ENCODE measurements around the gene GAS6.
A peak's percentile ranks its signal among the peaks of the same experiment; 100 is the strongest.
"Not testable (repeated sequence)": the region's sequence is repeated elsewhere in the genome, so short reads cannot be mapped to it uniquely, and the experiment has no call there.

Gene GAS6

DNA sequence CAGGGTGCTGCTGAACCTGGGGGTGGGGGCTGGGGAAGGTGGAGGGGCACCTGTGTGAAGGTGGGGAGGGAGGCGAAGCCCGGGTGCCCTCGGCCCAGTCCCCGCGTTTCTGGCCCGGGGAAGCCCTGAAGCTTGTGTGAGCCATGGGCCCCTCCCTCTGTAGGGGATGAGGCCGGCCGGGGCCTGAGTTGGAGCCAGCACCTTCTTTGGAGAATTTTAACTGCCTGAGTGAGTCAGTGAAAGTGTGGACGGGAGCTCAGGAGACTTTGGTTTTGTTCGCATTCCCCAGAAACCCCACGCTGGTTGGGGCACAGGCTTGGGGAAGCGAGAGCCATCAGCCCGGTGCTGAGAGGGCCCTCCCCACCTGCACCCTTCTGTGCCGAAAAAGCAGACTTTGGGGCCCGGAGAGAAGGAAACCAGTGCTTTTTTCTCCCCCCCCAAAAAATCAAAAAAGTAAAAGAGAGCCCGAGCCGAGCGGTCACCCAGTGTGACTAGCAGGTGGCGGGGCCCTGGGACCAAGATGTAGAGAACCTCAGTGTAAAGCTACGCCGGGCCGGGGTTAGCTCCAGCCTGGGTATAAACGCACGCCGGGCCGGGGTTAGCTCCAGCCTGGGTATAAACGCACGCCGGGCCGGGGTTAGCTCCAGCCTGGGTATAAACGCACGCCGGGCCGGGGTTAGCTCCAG lies 59.7 kb downstream of the GAS6 start:
- no peak for DNase-seq

DNA sequence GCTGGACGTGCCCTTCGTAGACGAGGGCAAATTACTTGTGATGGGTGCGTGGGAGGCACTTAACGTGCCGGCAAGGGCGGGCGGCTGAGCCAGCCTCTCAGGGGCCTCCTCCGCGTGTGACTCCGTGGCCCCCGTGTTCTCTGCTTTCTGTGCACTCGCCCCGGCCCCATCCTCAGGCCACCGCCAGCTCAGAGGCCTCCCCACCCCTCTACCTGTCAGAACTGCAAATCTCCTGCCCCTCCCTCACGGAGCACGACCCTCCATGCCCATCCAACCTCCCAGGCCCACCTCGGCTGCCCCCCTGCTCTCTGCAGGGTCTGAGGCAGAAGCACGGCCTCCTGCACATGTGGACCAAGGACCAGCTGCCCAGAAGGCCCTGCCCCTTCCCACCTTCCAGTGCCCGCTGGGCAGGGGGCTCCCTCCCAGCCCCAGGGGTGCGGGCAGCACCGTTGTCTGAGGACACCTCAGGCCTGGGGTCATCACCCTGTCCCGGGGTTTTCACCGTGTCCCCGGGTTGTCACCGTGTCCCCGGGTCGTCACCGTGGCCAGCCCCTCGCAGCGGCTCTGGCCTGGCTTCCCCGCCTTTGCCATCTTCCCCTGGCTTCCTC lies 60.4 kb downstream of the GAS6 start:
- no peak for DNase-seq

DNA sequence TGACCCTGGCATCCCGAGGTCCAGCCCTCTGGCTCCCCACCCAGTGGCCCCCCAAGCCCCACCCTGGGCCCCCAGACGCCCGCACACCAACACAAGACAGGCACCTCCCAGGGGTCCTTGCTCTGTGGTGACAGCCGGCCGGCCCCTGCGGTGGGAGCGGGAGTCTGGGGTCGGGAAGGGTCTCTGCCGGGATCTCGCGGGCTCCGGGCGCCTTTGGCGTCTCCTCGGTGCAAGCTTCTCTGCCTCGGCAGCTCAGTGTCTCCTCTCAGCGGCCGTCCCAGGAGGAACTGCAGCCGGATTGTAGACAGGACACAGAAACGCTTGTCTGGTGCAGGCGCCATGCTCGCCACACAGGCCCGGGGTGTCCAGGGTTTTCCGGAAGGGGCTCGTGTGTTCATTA lies 61.1 kb downstream of the GAS6 start:
- no peak for DNase-seq

DNA sequence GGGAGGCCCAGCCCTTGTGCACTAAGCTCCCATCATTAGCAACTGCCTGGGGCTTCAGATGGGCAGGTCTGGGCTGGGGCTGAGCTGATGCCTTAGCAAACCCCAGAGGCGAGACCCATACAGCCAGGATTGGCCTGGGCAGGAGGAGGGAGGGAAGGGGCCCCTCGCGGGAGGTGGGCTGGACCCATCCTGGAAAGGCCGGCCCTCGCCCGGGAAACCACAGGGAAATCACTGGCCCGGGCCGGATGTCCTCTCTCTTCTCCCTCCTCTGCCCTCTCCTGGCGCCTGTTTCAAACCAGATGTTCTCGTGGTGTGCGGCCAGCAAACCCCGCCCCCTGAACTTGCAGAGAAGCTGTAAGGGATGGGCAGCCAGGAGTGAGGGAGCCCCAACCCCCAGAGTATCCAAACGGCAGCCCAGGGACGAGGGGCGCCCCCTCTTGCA lies 61.8 kb downstream of the GAS6 start:
- DNase-seq = peak; percentile 89

DNA sequence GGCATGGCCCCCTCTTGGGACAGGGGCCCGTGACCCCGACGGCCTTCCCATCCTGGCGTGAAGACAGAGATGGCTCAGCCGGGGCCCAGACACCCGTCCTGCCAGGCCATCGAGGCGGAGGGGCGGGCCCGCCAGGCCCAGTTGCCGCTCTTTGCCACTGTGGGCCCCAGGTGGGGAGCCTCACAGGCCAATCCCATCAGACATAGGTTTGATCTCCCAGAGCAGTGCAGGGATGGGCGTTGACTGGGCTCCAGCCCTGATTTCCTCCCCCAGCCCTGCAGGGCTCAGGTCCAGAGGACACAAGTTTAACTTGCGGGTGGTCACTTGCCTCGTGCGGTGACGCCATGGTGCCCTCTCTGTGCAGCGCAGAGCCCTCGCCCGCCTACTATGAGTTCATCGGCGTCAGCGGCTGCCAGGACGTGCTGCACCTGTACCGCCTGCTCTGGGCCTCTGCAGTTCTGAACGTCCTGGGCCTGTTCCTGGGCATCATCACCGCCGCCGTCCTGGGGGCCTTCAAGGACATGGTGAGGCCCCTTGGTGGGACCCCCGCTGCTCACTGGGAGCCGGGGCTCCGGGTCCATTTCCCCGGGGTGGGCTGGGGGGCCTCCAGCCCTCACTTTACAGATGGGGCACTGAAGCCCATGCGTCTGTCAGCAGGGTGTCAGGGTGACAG lies 62.5 kb downstream of the GAS6 start:
- DNase-seq = no peak

DNA sequence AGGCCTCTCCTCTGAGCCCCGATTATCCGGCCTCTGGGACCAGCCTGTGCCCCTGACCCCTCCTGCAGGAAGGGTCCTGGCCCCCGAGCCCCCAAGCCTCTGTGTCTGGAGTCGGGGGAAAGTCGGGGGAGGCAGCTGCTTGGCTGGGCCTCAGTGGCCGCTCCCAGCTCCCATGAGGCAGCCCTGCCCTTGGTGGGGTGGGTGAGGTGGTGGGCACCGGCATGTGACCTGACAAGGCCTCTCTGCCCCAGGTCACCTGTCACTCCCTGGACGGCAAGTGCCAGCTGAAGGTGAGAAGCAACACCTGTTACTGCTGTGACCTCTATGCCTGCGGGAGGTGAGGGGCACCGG lies 63.3 kb downstream of the GAS6 start:
- no peak for DNase-seq

DNA sequence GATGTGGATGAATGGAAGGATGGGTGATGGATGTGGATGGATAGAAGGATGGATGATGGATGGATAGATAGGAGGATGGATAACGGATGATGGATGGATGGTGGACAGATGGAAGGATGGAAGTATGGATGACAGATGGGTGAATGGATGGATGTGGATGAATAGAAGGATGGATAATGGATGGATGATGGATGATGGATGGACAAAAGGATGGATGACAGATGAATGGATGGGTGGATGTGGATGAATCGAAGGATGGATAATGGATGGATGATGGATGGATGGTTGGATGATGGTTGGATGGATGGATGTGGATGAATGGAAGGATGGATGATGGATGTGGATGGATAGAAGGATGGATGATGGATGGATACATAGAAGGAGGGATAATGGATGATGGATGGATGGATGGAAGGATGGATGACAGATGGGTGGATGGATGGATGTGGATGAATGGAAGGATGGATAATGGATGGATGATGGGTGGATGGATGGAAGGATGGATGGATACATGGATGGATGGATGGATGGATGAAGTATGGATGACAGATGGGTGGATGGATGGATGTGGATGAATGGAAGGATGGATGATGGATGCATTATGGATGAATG lies 65.6 kb downstream of the GAS6 start:
- no peak for DNase-seq

DNA sequence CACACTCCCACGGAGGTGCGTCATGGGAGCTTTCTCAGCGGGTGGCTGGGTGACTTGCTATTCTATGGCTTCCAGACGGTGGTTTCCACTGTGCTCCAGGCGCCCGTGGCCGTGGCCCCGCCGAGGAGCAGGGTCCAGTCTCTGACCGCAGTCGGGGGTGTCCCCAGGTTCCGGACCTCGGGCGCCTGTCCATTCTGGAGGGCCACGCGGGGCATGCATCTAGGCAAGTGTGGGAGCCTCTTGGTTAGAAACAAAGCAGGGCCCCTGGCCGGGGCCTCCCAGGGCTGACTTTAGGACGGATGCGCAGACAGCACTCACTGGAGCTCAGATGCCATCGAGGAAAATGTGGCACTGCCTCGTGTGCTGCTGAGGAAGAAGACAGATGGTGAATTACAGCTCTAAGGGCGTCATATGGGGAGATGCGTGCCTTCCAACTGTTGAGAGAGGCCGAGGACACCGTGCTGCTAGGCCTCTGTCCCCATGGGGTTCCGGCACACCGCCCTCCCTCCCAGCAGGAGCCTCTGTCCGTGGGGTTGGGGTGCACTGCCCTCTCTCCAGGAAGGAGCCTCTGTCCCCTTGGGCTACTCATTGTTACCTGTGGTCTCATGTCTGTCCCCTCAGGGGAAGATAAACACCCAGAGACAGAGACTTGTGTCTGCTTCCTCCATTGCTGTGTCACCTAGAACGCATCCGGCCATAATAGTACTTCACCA lies 66.8 kb downstream of the GAS6 start:
- DNase-seq = no peak

DNA sequence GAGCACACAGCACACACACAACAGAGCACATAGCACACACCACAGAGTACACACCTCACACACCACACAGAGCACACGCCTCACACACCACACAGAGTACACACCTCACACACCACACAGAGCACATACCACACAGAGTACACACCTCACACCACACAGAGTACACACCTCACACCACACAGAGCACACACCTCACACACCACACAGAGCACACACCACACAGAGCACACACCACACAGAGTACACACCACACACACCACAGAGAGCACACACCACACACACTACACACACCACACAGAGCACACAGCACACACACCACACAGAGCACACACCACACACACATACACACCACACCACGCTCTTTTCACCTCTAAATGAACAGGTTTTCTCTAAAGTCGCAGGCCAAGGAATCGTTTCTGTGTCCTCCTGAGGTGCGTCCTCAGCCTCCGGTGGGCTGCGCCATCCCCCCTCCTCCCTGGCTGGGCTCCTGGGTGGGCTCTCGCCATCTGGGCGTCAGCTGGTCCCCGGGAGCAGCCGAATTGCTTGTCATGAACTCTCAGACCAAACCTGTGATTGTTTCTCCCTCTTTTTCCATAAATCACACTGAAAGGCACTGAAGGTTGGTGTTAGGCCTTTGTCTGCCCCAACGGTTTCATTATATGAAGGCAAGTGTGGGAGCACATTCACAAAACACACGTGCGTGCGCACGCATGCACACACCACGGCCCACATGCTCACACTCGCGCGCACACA lies 67.5 kb downstream of the GAS6 start:
- no peak for DNase-seq

DNA sequence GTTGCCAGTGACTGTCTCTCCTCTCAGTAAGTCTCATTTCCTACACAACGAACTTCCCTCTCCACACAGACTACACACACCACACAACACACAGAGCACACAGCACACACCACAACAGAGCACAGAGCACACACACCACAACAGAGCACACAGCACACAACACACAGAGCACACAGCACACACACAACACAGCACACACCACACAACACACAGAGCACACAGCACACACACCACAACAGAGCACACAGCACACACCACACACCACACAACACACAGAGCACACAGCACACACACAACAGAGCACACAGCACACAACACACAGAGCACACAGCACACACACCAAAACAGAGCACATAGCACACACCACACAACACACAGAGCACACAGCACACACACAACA lies 68.5 kb downstream of the GAS6 start:
- not testable (repeated sequence) for DNase-seq

DNA sequence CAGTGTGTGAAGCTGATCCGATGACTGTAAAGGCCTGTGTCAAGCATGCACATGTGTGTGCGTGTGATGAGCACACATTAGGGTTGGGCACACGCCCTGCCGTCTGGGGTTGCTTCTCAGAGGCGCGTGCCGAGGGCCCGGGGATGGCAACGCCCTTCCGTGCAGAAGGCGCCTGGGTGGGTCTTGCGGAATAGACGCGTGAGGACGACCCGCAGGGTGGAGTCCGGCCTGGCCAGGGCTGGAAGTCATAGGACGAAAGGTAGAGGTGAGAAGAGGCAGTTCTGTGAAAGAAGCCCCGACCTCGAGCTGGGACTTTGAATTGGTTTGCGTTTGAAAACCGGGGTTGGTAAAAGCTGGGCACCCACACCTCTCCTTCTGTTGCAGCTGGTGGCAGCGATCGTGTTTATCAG lies 69.1 kb downstream of the GAS6 start:
- DNase-seq = no peak

DNA sequence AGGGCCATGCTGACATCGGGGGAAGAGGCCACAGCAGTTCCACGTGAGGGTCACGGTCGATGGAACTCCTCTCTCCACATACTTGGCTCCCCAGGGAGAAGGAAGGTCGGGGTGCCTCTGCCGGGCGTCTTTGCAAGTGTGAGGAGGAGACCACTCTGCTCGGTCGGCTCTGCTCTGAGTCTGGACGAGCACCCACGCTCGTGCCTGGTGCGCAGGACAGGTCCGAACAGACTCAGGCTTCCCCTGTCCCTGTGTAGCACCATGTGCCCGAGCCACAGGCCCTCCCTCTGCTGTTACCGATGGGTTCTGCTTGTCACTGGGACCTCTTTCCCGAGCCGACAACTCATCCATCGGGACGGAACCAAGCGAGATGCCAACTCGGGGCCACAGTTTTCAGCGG lies 69.8 kb downstream of the GAS6 start:
- DNase-seq = no peak

DNA sequence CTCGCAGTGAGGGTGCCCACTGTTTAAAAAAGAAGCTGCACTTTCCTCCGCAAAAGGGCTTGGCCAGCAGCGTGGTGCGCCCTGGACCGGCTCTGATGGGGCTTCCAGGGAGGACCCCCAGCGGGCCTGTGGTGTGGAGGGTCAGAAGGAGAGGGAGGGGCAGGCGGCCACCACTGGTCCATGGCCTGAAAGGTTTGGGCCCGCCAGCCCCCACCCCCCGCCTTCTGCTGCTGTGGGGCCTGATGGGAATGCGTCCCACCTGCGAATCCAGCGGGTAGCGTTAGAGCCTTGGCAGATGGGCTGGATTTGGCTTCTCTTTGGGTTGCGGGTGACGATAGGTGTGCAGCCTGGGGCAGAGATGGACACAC lies 70.2 kb downstream of the GAS6 start:
- DNase-seq = no peak

DNA sequence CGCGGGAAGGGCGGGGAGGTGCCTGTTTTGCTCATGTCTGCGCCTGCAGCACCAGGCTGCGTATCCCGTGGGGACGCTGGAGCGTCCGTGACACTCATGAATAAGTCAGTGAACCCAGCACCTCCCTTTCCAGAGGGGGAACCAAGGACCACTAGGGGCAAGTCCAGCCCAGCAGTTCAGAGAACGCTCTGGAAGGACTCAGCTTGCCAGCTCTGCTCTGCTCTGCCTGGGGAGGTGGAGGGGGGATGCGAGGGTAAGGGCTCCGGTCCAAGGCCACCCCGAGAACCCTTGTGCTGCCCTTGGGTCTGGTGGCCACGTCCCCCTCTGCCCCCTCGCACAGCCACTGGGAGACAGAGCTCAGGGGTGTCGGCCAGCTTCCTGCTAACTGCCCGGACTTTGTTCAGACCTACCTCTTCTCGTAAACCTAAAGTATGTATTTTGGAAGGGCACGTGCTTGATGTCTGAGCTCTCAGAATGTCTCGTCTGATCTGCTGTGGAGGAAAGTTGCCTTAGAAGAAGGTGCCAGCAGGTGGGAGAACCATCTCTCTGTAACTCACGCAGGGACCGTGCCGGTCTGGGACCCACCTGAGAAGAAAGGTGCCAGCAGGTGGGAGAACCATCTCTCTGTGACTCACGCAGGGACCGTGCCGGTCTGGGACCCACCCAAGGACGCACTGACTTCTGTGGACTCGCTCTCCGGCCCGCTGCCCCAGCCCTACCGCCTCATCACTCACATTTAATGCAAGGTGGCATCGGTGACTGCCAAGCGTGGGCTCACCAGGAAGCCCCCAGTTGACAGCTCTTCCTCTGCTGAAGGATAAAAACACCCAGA lies 70.8 kb downstream of the GAS6 start:
- no peak for DNase-seq

DNA sequence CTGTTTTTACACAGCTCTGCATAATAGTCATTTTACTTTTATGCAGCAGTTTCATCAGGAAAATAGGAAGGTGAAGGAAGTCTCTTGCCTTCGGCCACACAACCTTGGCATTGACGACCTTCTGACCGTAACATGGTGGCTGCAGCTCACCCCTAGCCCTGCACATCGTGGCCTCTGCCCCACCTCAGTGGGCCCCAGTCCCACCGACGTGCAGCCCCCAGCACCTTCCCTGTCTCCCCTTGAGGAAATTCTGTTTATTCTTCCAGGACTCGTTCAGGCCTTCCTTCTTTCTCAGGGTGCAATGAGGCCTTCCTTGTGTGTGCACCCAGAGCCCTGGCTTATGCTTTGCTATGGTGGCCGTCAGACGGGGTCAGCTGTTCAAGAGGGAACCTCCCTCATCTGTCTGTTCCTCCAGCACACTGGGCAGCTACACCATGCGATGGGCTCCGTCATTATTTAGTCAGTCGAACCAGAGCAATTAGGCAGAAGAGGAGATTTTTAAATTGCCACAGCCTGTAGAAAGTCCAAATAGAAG lies 71.6 kb downstream of the GAS6 start:
- DNase-seq = no peak

DNA sequence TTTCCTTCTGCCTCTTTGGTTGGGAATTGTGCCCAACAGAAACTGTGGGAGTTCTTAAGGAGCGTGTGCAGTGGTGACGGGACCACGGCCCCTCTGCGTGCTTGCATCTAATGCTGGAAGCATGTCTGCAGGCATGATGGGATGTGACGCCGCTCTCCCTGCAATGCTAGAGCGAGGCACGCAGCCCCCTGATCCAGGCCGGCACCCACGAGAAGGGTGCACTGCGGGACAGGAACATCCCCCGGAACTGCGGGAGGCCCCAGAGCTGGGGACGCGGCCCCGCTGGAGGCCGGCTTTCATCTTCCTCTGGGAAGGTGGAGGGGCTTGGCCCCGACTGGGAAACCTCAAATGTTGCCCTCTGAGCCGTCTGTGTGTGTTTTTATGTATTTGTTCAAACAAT lies 72.1 kb downstream of the GAS6 start:
- no peak for DNase-seq

DNA sequence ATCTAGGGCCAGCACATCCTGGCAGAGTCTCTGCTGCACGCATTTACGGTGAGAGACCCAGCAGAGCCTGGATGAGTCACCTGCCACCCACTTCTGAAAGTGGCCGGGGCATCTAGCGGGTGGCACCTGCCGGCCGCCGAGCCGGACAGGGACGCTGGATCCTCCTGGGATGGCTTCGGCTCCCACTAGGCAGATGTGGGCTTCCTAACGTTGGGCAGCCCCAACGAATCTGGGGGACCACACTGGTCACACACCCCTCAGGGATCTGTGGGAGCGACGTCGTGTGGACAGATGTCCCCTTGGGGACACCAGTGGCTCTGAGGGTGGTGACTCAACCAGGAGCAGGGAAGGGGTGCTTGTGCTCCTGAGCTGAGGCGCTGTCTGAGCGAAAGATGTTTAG lies 72.7 kb downstream of the GAS6 start:
- DNase-seq = no peak

DNA sequence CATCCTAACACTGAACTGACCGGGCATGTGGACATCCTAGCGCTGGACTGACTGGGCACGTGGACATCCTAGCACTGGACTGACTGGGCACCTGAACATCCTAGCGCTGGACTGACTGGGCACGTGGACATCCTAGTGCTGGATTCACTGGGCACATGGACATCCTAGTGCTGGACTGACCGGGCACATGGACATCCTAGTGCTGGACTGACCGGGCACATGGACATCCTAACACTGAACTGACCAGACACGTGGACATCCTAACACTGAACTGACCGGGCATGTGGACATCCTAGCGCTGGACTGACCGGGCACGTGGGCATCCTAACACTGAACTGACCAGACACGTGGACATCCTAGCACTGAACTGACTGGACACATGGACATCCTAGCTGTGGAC lies 73.9 kb downstream of the GAS6 start:
- not testable (repeated sequence) for DNase-seq

DNA sequence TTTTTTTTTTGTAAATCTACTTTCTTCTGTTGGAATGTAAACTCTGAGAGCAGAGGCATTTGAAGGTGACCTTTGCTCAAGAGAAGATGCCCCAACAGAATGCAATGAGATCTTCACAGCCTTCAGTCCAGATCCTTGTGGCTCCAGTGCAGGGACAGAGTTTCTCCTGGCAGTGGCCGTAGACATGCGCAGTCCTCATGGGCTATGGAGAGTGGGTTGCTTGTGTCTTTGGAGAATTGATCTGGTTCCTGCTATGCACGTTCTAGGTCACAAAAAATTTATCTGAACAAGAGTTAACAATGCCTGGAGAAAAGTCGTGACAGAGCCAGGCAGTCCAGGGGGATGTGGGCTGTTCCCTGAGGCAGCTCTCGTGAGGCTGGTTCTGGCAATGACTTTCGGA lies 74.7 kb downstream of the GAS6 start:
- DNase-seq = no peak

DNA sequence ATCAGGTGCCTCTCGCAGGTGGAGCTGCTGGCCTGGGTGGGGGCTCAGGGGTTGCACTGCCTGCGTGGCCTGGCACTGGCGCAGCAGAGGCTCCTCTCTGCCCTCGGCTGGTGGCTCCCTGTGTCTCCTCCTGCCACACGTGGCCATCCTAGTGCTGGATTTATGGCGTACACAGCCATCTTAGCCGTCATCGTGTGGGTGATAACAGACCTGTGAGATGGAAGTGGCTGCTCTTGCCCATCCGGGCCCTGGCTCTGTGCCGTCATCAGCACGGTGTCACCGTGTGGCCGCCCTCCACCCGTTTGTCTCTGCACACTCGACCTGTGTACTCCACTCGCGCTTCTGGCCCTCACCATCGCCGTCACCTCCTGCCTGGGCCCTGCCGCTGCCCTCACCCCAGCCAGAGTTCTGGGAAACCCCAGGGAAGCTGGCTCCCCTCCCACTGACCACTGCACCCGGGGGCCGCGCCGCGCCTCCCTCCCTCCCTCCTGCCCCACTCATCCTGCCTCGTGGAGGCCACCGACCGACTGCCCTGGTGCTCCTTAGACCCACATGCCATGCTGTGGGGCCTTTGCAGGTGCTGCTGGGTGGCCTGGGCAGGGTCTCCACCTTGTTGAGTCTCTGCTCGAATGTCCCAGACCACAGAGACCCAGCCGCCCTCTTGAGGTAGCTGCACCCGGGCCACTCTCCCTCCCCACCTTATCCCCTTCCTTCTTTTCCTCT lies 75.3 kb downstream of the GAS6 start:
- DNase-seq = no peak

DNA sequence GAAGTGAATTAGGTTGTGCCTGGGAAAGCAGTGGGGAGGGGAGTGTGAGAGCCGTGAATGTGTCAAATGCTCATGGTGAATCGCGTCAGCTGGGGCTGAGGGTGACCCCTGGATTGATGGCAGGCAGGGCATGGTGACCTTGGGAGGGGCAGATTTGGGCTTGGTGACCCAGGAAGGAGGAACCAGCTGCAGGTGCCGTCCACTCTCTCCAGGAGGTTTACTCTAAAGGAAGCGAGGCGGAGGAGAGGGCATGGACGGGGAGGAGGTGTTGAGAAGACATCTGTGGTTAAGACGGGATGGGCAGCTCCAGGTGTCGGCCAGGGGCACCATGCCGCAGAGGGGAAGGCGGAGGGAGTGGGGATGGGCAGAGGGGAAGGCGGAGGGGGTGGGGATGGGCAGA lies 76.2 kb downstream of the GAS6 start:
- DNase-seq = no peak
